Measurements from ENCODE around the gene GBP7.

Gene GBP7

DNA sequence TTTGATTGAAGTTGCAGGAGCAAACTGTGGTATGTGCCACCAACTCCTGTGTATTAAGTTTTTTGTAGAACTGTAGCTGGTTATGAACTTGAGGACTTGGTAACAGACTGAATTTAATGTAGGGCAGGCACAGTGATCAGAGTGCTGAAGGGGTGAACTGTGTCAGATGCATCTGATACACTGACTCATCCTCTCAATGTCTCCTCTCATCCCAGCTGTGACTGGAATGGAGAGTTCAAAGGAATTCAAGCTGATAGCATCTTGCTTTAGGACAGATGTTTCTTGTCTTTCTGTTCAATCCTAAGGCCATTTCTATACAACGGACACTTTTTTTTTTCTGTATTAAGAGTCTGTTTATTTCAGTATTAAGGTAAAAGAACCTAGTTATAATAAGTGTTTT is 85.8 kb downstream of the GBP7 start:
- Histone ChIP-seq H3K36me3 (ENCODE audit: insufficient read depth, low read length) (no peaks in the 10 kb centered on the region), H2AFZ (ENCODE audit: low read depth, low read length) (no peak overlapping the region), H3K4me3 (ENCODE audit: low read depth in 1 of 2, low read length in 2 of 2) (no peak overlapping the region), H3K4me1 (ENCODE audit: insufficient read depth, low read length) (no peaks in the 10 kb centered on the region), H3K27ac (ENCODE audit: low read length) (no peak overlapping the region), H3K9me3 (ENCODE audit: insufficient read depth, low read length, severe bottlenecking) (no peaks in the 10 kb centered on the region), H3K9ac (ENCODE audit: low read depth, low read length) (no peak overlapping the region), H3K4me2 (ENCODE audit: insufficient read depth, low read length) (no peak overlapping the region), H3K27me3 (ENCODE audit: insufficient read depth, low read length, poor library complexity) (no peaks in the 10 kb centered on the region), H4K20me1 (ENCODE audit: insufficient read depth, low read length) (no peaks in the 10 kb centered on the region), H3K79me2 (ENCODE audit: insufficient read depth, low read length) (no peaks in the 10 kb centered on the region)
- ATAC-seq (ENCODE audit: insufficient read depth, low read depth): peak; percentile 54; the same call in 1 of the 3 replicates
- TF ChIP-seq EZH2 (IDR thresholded peaks at IDR 0.05; ENCODE audit: borderline replicate concordance, low read depth, low read length, severe bottlenecking): no peak
- TF ChIP-seq, protein P1, sequence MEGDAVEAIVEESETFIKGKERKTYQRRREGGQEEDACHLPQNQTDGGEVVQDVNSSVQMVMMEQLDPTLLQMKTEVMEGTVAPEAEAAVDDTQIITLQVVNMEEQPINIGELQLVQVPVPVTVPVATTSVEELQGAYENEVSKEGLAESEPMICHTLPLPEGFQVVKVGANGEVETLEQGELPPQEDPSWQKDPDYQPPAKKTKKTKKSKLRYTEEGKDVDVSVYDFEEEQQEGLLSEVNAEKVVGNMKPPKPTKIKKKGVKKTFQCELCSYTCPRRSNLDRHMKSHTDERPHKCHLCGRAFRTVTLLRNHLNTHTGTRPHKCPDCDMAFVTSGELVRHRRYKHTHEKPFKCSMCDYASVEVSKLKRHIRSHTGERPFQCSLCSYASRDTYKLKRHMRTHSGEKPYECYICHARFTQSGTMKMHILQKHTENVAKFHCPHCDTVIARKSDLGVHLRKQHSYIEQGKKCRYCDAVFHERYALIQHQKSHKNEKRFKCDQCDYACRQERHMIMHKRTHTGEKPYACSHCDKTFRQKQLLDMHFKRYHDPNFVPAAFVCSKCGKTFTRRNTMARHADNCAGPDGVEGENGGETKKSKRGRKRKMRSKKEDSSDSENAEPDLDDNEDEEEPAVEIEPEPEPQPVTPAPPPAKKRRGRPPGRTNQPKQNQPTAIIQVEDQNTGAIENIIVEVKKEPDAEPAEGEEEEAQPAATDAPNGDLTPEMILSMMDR (IDR thresholded peaks at IDR 0.05; ENCODE audit: borderline replicate concordance, extremely low read depth, low read length, poor library complexity, severe bottlenecking): no peak
- DNase-seq: no peak

DNA sequence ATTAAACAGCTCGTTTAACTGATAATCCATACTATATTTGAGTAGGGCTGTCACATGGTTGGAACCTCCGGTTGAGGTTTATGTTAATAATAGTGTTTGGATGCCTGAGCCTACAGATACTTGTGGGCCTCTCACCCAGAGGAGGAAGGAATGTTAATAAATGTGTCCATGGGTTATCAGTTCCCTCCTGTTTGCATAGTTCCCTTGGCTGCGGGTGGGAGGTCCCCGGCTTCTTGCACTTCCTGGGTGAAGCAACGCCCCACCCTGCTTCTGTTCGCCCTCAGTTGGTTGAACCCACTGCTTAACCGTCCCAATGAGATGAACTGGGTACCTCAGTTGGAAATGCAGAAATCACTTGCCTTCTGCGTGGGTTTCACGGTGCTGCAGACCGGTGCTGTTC is 87.2 kb downstream of the GBP7 start:
- no peaks in the 10 kb centered on the region for H3K79me2 ChIP-seq (ENCODE audit: insufficient read depth, low read length)
- H3K9me3 ChIP-seq (ENCODE audit: insufficient read depth, low read length, severe bottlenecking): no peaks in the 10 kb centered on the region
- no peaks in the 10 kb centered on the region for H3K4me1 ChIP-seq (ENCODE audit: insufficient read depth, low read length)
- no peaks in the 10 kb centered on the region for H3K36me3 ChIP-seq (ENCODE audit: insufficient read depth, low read length)
- no peak overlapping the region for H3K27ac ChIP-seq (ENCODE audit: low read length)
- DNase-seq: no peak
- H3K27me3 ChIP-seq (ENCODE audit: insufficient read depth, low read length, poor library complexity): no peaks in the 10 kb centered on the region
- ATAC-seq (ENCODE audit: insufficient read depth, low read depth): no peak
- TF ChIP-seq EZH2 (IDR thresholded peaks at IDR 0.05; ENCODE audit: borderline replicate concordance, low read depth, low read length, severe bottlenecking): no peak
- TF ChIP-seq, protein P1 (IDR thresholded peaks at IDR 0.05; ENCODE audit: borderline replicate concordance, extremely low read depth, low read length, poor library complexity, severe bottlenecking): no peak
- H3K4me2 ChIP-seq (ENCODE audit: insufficient read depth, low read length): no peak overlapping the region
- H3K9ac ChIP-seq (ENCODE audit: low read depth, low read length): no peak overlapping the region
- no peak overlapping the region for H3K4me3 ChIP-seq (ENCODE audit: low read depth in 1 of 2, low read length in 2 of 2)
- H4K20me1 ChIP-seq (ENCODE audit: insufficient read depth, low read length): no peaks in the 10 kb centered on the region
- H2AFZ ChIP-seq (ENCODE audit: low read depth, low read length): peak overlapping the region; percentile 34; the same call in 1 of the 2 replicates

DNA sequence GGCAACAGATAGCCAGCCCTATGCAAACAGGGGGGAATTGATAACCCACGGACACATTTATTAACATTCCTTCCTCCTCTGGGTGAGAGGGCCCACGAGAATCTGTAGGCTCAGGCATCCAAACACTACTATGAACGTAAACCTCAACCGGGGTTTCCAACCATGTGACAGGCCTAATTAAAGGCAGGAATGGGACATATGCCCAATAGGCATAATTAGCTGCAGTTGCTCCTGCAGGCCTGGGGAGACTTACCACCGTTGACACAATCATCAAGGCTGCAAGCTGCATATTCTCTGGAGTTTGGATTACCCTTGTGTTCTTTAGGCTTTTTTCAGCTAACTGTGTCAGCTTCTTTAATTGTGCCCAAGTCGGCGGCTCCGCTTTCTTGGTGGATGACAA is 88.6 kb downstream of the GBP7 start:
- Histone ChIP-seq H4K20me1 (ENCODE audit: insufficient read depth, low read length) (no peaks in the 10 kb centered on the region), H3K79me2 (ENCODE audit: insufficient read depth, low read length) (no peaks in the 10 kb centered on the region), H3K36me3 (ENCODE audit: insufficient read depth, low read length) (no peaks in the 10 kb centered on the region), H3K9me3 (ENCODE audit: insufficient read depth, low read length, severe bottlenecking) (no peaks in the 10 kb centered on the region), H3K4me1 (ENCODE audit: insufficient read depth, low read length) (no peaks in the 10 kb centered on the region), H2AFZ (ENCODE audit: low read depth, low read length) (no peak overlapping the region), H3K4me3 (ENCODE audit: low read depth in 1 of 2, low read length in 2 of 2) (no peak overlapping the region), H3K4me2 (ENCODE audit: insufficient read depth, low read length) (no peak overlapping the region), H3K9ac (ENCODE audit: low read depth, low read length) (no peak overlapping the region), H3K27ac (ENCODE audit: low read length) (no peak overlapping the region), H3K27me3 (ENCODE audit: insufficient read depth, low read length, poor library complexity) (no peaks in the 10 kb centered on the region)
- TF ChIP-seq EZH2 (IDR thresholded peaks at IDR 0.05; ENCODE audit: borderline replicate concordance, low read depth, low read length, severe bottlenecking): no peak
- TF ChIP-seq, protein P1 (IDR thresholded peaks at IDR 0.05; ENCODE audit: borderline replicate concordance, extremely low read depth, low read length, poor library complexity, severe bottlenecking): no peak
- ATAC-seq (ENCODE audit: insufficient read depth, low read depth) (no peak), DNase-seq (no peak)

DNA sequence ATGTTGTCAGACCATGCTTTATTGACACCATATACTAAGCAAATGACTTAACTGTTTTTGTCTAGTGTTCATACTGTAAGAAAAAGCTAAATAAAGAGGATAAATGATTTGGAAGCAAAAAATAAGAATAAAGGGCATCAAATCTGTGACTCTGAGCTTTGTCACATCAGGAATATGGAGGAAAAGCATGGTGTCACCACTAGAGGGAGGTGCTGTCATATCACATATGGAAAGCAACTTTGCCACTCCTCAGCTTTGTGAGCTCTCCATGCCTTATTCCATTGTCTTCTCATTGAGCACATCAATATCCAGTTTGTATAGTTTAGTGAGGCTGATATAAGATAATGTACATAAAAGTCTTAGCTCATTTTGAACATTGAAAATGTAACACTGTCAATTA is 90.0 kb downstream of the GBP7 start:
- Histone ChIP-seq H3K4me1 (ENCODE audit: insufficient read depth, low read length) (no peaks in the 10 kb centered on the region), H3K27ac (ENCODE audit: low read length) (no peak overlapping the region), H3K9me3 (ENCODE audit: insufficient read depth, low read length, severe bottlenecking) (peaks cover 5% of the 10 kb centered on the region), H3K79me2 (ENCODE audit: insufficient read depth, low read length) (no peaks in the 10 kb centered on the region), H3K27me3 (ENCODE audit: insufficient read depth, low read length, poor library complexity) (no peaks in the 10 kb centered on the region), H3K4me3 (ENCODE audit: low read depth in 1 of 2, low read length in 2 of 2) (no peak overlapping the region), H2AFZ (ENCODE audit: low read depth, low read length) (no peak overlapping the region), H3K9ac (ENCODE audit: low read depth, low read length) (no peak overlapping the region), H3K36me3 (ENCODE audit: insufficient read depth, low read length) (no peaks in the 10 kb centered on the region), H4K20me1 (ENCODE audit: insufficient read depth, low read length) (no peaks in the 10 kb centered on the region), H3K4me2 (ENCODE audit: insufficient read depth, low read length) (no peak overlapping the region)
- ATAC-seq (ENCODE audit: insufficient read depth, low read depth) (peak; percentile 85), DNase-seq (peak; percentile 63)
- TF ChIP-seq, protein P1 (IDR thresholded peaks at IDR 0.05; ENCODE audit: borderline replicate concordance, extremely low read depth, low read length, poor library complexity, severe bottlenecking): peak; percentile 81
- TF ChIP-seq EZH2 (IDR thresholded peaks at IDR 0.05; ENCODE audit: borderline replicate concordance, low read depth, low read length, severe bottlenecking): no peak

Data from DND-41 (cell line).